DLD1 (cell line): ENCODE measurements around the gene CCNJL.

Experiments used
- in situ Hi-C: cut with HindIII; loops from 2 replicates; pipeline ENCODE4 v1.10.0; 2017; ENCODE audit warnings: low sequenced_read_pairs

Gene CCNJL

GRCh38 chr5:160293901-160294561, 18.3 kb downstream of the CCNJL start:
- in situ Hi-C loops, result no loop called here

DNA sequence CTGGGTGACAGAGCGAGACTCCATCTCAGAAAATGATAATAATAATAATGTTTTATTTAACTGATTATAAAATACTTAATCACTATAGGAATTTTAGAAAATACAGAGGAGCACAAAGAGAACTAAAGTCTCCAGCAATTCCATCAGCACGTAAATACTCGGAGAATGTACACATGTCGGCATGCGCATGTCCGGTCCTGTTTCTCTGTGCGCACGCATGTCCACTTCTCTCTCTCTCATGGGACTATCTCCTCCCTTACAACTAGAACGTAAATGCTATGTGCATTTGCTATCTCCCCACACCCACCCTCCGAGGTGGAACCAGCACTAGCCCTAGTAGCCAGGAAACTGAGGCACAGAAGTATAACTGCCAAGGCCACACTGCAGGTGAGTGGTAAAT, 19.0 kb downstream of the CCNJL start:
- in situ Hi-C loops, result no loop called here

GRCh38 chr5:160291467-160291866, 20.9 kb downstream of the CCNJL start:
- in situ Hi-C loops, result no loop called here

DNA sequence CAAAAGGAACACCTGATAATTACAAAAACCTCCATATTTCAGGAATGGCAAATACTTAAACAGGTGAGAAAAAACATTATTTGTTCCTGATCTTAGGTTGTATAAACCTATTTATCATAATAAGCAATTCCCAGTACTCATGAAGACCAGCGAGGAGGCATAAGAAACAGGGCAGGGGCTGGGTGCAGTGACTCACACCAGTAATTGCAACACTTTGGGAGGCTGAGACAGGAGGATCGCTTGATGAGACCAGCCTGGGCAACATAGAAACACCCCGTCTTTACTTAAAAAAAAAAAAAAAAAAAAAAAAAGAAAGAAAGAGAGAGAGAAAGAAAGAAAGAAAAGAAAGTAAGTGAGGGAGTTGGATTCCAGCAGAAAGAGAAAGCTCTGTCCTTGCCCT, 21.6 kb downstream of the CCNJL start:
- in situ Hi-C loops, result no loop called here

DNA sequence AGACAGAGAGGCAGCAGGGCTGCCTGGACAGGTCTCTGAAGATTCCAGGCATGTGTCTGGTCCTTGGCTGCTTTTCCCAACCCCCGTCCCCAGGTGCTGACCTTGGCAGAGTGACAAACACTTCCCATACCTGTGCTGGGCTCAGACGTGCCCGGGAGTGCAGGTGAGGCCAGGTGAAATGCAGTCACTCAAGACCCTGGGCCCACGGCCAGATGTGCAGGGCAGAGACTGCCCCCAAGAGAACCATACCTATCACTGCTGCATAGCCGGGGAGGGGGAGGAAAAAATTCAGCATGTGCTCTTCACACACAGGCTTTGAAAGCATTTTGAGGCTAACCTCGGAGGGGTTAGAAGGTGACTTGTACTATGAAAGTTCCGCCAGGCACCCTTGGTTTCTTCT, 22.6 kb downstream of the CCNJL start:
- in situ Hi-C loops, result no loop called here

DNA sequence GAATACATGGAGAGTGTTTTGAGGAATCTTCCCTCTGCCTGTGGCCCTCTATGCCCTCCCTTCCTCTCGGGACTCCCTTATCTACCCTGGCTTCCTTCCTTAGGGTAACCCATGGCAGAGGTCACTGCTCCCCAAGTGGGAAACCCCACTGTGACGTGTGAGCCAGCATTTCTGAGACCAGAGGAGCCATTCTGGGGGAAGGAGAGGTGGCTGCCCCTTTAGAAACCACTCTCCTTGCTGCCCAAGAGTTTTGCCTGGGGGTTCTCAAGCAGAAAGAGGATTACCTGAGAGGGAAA, 23.1 kb downstream of the CCNJL start:
- in situ Hi-C loops, result no loop called here

- in situ Hi-C loops, result no loop called here
Measured at GRCh38 chr5:160287378-160288051, 24.8 kb downstream of the CCNJL start.

GRCh38 chr5:160286947-160287346, 25.4 kb downstream of the CCNJL start:
- in situ Hi-C loops, result no loop called here

- in situ Hi-C loops, result no loop called here
Measured at GRCh38 chr5:160285316-160285715, 27.0 kb downstream of the CCNJL start.

DNA sequence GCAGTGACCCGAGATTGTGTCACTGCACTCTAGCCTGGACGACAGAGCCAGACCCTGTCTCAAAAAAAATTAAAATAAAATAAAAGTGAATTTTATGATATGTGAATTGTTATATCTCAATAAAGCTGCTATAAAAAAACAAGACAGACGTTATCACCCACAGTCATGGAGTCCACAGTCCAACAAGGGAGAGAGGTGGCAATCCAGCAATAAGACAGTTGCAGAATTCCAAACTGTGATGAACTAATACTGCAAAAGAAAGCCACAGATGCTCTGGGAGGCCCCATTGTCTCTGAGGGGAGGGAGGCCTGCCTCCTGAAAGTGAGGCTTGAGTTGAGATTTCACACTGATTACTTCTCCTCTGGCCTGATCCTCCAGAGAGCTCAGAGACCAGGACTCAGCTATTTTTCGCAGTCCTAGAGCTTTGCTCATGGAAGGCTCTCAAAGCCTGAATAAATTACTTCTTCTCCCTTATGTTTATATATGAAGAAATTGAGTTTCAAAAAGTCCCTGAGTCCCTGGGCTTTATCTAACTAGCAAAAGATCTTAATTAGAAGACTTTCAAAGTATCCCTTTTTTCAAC, 28.0 kb downstream of the CCNJL start:
- in situ Hi-C loops, result no loop called here

DNA sequence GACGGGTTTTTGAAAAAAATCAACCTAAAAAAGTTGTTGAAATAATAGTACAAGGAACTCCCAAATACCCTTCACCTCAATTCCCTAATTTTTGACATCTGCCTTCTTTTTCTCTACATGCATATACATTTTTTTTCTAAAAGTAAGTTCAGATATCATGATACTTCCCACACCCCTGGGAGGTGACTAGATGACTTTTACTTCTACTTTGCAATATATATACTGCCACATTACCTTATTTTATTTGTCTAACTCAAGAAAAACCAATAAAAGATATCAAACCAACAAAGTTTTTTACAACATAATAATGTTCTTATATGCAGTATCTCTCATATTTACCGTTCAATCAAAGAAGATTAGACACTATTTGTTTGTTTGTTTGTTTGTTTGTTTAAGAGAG, 31.1 kb downstream of the CCNJL start:
- in situ Hi-C loops, result no loop called here

GRCh38 chr5:160280384-160281095, 31.8 kb downstream of the CCNJL start:
- in situ Hi-C loops, result no loop called here

DNA sequence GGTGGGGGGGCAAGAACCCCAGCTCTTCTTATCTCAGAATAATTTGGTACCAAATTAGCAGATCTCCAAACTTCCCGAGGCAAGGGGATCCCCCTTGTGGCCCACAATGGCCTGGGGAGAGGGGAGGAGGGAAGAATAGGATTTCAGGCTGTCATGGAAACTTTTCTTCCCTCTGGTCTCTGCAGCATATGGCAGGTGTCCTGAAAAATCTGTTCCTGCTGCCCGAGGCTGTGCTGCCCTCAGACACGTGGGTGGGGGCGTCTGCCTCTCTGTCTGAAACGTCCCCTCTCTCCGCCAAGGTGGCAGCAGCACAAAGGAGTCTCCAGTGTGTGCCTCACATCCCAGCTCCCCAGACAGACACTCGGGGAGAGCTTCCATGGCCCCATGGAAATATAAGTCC, 34.0 kb downstream of the CCNJL start:
- in situ Hi-C loops, result no loop called here

GRCh38 chr5:160274483-160274931, 37.9 kb downstream of the CCNJL start:
- in situ Hi-C loops, result no loop called here

DNA sequence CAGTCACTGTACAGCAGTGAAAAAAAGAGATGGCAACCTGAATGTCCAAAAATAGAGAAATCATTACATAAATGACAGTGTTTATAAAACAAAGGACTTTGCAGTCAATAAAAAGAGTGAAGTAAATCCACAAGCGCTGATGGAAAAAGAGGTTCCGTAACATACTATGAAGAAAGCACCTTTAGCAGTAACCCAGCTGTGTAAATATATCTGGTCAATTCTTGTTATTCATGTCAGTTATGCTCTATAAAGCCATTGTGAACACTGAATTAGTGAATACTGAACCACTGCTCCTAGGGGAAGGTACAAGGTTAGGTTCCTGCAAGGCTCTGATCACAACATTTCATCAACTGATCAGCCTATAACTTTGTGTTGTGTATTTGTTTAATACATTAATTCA, 39.5 kb downstream of the CCNJL start:
- in situ Hi-C loops, result no loop called here

- in situ Hi-C loops, result no loop called here
Measured at GRCh38 chr5:160272264-160272663, 40.1 kb downstream of the CCNJL start.

DNA sequence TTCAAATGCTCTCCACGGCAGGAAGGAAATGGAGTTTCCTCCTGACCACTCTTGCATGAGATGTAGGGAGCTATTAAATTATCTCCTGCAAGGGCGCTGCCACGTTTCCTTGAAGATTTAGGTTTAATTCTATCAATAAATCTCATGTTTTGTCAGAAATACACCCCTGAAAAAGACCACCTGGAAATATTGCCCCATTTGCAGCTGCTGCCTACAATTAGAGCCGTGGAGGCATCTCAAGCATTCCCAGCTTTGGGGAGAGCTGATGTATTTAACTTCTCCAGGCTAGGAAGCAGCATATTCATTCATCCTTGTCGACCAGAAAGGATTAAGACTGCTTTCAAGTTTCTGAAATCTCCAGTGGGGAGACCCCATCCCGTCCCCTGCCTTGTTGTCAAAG, 40.5 kb downstream of the CCNJL start:
- in situ Hi-C loops, result no loop called here

DNA sequence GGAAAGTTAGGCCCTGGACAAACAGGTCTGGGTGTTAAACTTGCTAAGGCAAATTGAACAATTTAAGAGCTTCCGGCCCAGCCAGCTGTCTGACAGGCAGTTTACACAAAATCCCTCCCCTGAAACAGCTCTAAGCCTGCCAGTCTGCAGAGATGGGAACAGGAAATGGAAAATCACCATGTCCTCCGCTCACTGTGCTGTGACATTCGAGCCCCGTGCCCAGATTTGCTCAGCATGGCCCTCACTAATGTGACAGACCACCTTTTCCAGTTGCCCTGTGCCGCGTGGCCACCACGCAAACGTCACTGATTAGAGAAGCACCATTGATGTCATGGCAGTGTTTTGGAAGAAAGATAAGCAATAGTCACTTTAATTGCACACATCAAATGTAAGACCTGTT, 41.0 kb downstream of the CCNJL start:
- in situ Hi-C loops, result no loop called here

DNA sequence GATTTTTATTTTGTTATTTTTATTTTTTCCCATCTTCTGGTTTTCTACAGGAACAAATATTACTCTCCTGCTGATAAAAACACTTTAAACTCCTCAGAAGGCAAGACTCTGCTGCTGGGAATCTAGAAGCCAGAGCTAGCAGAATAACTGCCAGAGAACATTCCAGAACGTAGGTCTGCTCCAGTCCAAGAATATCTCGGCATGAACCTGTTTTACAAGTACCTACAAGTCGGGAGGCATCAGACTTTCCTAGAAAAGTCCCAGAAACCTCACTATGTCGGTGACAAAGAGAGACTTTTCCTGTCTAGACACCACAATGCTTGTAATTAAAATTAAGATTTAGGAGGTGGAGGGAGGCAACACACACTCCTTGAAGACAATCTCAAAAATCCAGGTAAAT, 41.7 kb downstream of the CCNJL start:
- in situ Hi-C loops, result no loop called here

GRCh38 chr5:160269017-160269416, 43.3 kb downstream of the CCNJL start:
- in situ Hi-C loops, result no loop called here

DNA sequence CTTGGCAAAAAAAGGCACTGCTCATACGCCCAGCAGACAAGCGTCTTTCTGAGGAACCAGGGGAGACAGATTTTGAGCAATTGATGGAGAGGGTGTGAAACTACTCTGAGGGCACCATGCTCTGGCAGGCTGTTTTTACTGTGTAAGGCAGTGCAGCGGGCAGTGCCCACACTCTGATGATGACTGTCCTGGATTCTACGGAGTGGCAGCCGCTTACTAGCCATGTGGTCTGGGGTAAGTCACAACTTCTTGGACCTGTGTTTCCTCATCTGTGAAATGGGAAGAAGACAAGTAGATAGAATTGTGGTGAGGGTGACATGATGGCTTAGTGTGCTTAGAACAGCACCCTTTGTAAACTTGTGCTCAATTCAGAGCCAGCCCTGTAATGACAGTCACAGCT, 44.2 kb downstream of the CCNJL start:
- in situ Hi-C loops, result no loop called here

- in situ Hi-C loops, result no loop called here
Measured at GRCh38 chr5:160266752-160267345, 45.5 kb downstream of the CCNJL start.
